HG02938 (cell line): ENCODE data around the gene C3orf20.

Experiments
- ATAC-seq: cut with Tn5 transposase; IDR thresholded peaks from one replicate; pipeline ENCODE4 v1.9.1; 2021; ENCODE audit warnings: mild to moderate bottlenecking, moderate library complexity; ENCODE audit not compliant: unreplicated experiment

The C3orf20 gene

GRCh38 chr3:14772533-14773138, 97.7 kb downstream of the C3orf20 start:
- ATAC-seq, result no peak

DNA sequence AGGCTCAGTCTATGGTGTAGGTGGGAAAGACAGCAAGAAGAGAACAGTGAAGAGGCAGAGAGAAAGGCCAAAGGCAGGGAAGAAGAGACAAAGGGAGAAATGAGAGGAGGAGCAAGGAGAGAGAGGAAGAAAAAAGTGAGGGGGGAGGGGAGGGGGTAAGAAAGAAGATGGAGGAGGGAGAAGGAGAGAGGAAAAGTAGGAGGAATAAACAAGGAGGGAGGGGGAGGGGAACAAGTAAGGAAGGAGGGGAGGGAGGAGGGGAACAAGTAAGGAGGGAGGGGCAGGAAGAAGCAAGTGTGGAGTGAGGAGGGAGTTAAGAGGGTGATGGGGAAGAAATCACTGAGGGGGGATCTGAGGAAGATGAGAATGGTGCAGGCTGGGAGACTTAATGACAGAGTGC, 98.3 kb downstream of the C3orf20 start:
- no peak for ATAC-seq

- no peak for ATAC-seq
Measured at GRCh38 chr3:14773691-14774128, 98.8 kb downstream of the C3orf20 start.

- ATAC-seq, result no peak
Measured at GRCh38 chr3:14774431-14774830, 99.5 kb downstream of the C3orf20 start.

DNA sequence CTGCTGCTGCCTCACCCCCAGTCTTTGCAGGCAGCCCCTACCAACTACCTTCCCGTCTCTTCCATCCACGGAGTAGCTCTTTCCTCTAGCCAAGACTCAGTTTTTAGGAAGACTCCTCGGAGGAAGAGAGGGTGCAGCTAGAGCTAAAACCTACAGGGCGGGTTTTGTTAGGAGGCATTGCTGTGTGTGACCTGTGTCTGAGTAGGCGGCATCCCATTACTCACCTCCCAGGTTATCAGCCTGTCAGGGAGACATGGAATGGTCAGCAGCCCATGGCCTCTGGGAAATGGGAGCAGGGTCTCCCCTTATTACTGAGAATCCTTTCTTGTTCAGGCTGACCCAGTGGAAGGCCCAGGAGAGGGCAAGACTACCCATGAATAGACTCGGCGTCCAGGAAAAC, 100.1 kb downstream of the C3orf20 start:
- no peak for ATAC-seq

GRCh38 chr3:14775563-14775962, 100.6 kb downstream of the C3orf20 start:
- no peak for ATAC-seq

DNA sequence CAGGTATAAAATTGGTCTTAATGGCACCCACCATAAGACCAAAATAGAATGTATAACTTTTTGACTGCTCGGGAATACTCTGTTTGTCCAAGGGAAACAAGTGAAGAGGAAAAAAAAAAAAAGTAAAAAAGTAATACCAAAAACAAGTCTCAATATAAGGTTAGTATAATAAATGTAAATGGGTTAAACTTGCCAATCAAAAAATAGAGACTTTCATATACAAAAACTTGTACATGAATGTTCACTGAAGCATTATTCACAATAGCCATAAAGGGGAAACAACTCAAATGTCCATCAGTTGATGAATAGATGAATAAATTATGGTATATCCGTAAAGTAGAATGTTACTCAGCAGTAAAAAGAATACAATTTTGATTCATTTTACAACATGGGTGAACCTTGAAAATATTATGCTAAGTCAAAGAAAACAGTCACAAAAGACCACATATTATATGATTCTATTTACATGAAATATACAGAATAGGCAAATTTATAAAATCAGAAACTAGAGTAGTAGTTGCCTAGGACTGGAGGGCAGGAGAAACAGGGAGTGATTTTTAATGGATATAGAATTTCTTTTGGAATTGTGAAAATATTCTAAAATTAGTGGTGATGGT, 104.2 kb downstream of the C3orf20 start:
- ATAC-seq, result no peak

GRCh38 chr3:14780927-14781507, 106.1 kb downstream of the C3orf20 start:
- ATAC-seq, result no peak

DNA sequence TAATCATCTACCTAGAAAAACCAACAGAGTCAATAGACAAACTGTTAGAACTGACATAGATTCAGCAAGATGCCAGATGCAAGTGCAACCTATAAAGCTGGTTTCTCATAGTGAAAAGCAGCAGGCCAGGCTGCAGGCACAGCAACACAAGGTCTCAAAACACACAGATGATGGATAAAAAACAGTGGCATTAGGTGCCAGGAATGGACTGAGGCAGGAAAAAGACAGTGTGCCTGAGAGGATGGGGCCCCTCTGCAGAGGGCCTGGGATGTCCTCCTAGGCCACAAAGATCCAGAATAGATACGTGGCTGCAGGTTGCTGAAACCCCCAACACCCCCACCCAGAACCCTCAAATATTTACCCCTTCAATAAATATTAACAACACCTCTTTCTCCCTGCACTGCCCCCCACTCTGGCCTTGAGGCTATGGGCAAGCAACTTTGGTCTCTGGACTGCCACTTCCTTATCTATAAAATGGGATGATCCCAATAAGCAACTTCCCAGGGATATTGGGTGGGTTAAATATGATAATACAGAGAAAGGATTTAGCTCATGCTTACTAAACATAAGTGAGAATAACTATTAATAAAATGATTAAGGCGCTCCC, 108.6 kb downstream of the C3orf20 start:
- ATAC-seq, result no peak

GRCh38 chr3:14784087-14784681, 109.2 kb downstream of the C3orf20 start:
- no peak for ATAC-seq

DNA sequence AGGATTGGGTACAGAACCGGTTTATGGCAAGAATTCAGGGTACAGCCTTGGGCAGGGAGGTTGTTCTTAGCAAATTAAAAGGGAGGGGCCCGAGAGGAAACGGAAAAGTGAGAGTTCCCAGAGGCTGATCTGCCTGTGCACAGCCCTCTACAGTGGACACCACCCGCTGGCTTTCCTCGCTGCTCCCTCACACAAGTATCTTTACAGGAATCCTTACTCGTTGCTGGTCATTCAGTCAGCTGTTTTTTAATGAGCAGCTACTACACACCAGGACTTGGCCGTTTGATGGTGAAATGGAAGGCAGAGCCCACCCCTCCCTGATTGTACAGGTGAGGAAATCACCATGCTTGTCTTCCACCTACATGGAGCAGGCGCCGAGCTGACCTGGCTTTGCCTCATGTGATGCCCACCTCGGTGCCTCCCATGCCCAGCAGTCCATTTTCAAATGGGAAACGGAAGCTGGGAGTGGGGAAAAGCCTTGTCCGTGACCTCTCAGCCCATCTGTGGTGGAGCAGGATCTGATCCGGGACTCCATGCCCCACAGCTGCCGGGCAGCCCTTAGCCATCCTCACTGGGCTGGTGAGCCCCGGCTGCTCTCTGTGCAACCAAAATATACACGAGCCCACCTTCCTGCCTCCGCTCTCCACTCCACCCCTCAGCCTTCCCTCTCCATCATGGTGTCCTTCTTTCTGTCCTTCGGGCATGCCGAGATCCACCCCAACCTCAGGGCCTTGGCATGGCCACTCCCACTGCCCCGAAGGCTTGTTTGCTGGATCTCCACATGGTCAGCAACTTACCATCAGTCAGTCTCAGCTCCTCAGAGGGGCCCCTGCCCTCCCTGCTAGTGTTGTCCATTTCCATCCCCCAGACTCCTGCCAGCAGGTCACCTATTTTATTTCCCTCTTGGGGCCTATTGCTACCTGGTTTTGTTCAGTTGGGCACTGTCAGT, 110.5 kb downstream of the C3orf20 start:
- ATAC-seq, result no peak

DNA sequence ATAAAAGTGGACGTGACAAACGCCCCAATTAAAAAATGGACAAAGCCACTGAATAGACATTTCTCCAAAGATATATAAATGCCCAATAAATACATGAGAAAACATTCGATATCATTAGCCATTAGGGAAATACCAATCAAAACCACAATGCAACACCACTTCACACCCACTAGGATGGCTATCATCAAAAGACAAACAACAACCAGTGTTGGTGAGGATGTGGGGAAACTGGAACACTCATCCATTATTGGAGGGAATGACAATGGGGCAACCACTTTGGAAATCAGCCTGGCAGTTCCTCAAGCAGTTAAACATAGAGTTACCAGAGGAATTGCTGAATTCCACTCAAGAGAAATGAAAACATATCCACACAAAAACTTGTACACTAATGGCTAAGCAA, 111.4 kb downstream of the C3orf20 start:
- ATAC-seq, result no peak

DNA sequence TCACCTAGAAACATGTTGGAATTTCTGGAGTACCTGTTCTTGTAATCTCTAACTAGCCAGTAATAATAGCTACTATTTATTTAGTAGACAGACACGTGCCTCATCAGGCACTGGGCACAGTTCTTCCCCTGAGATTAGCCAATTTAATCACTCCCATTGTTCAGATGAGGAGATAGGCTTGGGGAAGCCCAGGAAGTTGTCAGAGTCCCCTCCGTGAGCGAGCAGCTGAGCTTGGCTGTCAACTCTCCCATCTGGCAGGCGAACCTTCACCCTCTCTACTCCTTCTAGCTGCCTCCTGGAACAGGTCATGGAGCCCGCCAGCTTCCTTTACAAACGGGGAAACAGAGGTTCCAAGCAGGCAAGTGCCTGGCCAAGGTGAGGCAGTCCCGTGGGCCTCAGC, 112.7 kb downstream of the C3orf20 start:
- ATAC-seq, result no peak

DNA sequence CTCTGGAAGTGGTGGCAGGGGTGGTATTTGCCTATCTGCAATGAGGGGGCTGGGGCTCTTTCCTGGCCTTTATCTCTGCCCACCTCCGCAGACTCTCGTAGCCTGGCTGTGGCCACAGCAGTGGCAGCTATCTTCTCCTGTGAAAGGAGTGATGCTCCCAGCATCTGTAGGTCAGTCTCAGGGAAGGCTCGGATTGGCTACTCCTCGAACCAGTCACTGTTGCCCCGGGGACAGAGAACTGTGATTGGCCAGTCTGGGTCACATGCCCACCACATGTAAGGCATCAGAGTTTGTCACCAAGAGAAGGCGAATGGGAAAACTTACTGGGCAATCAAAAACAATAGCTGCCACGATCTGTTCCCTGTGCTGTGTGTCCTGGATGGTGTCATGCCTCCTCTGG, 113.7 kb downstream of the C3orf20 start:
- ATAC-seq, result no peak

GRCh38 chr3:14789221-14789620, 114.3 kb downstream of the C3orf20 start:
- no peak for ATAC-seq

GRCh38 chr3:14789640-14790285, 114.8 kb downstream of the C3orf20 start:
- no peak for ATAC-seq

DNA sequence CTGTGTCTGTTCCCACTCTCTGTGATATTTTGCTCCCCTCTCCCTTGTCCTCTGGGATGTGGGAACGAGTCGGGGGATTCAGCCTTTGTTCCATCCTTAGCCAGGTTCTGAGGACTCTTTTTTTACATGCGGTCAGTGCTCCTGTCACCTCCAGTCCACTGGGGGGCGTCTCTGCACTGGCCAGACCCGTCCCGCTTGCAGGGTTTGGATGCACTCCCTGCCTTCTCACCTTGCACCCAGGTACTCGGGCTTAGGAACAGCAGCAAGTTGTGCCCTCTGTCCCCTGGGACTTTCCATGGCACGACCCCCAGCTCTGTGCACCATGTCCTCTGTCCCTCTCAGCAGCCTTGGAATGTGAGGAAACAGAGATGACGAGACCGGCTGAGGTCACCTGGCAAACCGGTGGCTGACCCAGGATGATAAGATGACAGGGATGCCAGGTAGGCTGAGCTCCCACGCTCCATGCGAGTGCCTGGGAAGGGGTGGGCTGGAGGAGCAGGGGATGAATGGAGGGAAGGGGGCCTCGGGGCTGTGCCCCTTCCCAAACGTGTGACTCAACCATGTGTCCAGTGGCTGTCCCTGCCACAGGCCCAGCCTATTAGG, 116.5 kb downstream of the C3orf20 start:
- no peak for ATAC-seq

DNA sequence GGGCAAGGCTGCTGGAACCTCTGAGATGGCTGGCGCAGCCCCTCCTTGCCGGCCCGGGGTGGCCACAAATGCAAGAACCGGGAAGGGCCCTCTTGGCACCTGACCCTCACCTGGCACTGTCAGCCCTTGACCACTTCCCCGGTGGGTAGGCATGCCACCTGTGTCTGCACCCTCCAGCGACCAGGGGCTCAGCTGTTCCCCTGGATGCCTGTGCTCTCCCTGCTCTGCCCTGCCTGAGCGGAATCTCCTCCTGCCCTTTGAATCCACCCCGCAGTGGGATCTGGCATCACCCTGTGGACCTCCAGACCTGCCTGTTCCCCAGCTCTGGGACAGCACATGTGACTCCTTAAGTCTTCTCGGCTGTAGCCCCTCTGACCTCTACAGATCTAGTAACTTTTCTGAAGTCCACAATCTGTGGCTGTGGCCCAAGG, 117.8 kb downstream of the C3orf20 start:
- ATAC-seq, result no peak

- ATAC-seq, result no peak
Measured at GRCh38 chr3:14793126-14793857, 118.4 kb downstream of the C3orf20 start.
